ENCODE results near the gene MED22.

GRCh38 chr9:133303266-133304157, 44.4 kb downstream of the MED22 start:
- TF ChIP-seq CTCF (IDR thresholded peaks at IDR 0.05) (no peak), POLR2A (IDR thresholded peaks at IDR 0.05) (no peak)
